ENCODE data around the gene RAB11FIP2. TPM values are rescaled to one million over a fixed set of nuclear protein-coding genes. Genes with fewer than 3 reads are reported as not detected.

RAB11FIP2 gene
- total and polyA plus RNA-seq, 2 of the 4 experiments (the other 2 are of a cell fraction), result 3.6 to 16.1 TPM

DNA sequence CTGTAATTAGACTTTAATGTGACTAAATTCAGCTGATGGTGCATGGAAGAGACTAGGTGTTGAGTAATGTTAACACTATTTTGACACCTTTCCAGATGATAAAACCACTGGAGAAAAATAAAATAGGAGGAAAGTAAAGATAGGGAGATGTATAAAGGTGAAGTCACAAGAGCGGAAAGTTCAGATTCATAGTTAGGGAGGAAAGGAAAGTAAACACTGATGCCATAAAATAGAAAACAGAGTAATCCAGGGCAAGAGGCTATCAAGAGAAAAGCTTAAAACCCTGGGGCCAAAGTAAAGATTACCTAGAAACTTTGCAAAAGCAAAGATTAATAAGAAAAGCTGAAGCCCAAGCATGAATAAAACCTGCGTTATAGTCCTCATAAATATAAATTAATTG is 62.8 kb downstream of the RAB11FIP2 start:
- H3K36me3 ChIP-seq (ENCODE audit: control insufficient read depth, insufficient read depth, low read length), result no peaks in the 10 kb centered on the region
- H2AFZ ChIP-seq (replicated peaks; ENCODE audit: low read length, poor library complexity), result no peak overlapping the region
- no peaks in the 10 kb centered on the region for H3K4me1 ChIP-seq (ENCODE audit: control insufficient read depth, insufficient read depth, low read length)
- H2BK20ac ChIP-seq (ENCODE audit: low read depth, low read length), result no peak overlapping the region
- H3K9me1 ChIP-seq (ENCODE audit: insufficient read depth, low read length), result no peaks in the 10 kb centered on the region
- H2BK15ac ChIP-seq (ENCODE audit: low read depth, low read length), result no peak overlapping the region
- no CpG with 5 or more reads among the region's 2 CpGs for WGBS, 2 experiments (ENCODE audit: extremely low coverage in 2 of 2, insufficient read length in 1 of 2)
- H4K8ac ChIP-seq (ENCODE audit: low read depth in 2 of 2, low read length in 2 of 2), result no peak overlapping the region
- H2BK120ac ChIP-seq (ENCODE audit: low read depth, low read length), result no peak overlapping the region
- H2BK5ac ChIP-seq (ENCODE audit: low read depth, low read length, poor library complexity, severe bottlenecking), result no peak overlapping the region
- no TSS peak for BruUV-seq (replicated peaks)
- DNase-seq, result no peak
- ChIA-PET POLR2A (ENCODE audit: unreplicated experiment) (no interaction called here), CTCF (no interaction called here)
- no peak overlapping the region for H3K4me3 ChIP-seq (ENCODE audit: insufficient read depth, low read depth, low read length)
- H3K27ac ChIP-seq (ENCODE audit: insufficient read depth, low read length), result no peak overlapping the region
- H2AK5ac ChIP-seq (ENCODE audit: low read depth, low read length), result no peak overlapping the region
- TF ChIP-seq FOS (IDR thresholded peaks at IDR 0.05; ENCODE audit: low read depth, low read length) (no peak), CTCF (conservative IDR thresholded peaks at IDR 0.05; ENCODE audit: low read depth, low read length) (no peak), SMC3 (IDR thresholded peaks at IDR 0.05; ENCODE audit: low read depth, low read length) (no peak), RCOR1 (IDR thresholded peaks at IDR 0.05; ENCODE audit: insufficient replicate concordance, low read length) (no peak), MAFK (IDR thresholded peaks at IDR 0.05; ENCODE audit: low read depth, low read length) (no peak), RFX5 (IDR thresholded peaks at IDR 0.05; ENCODE audit: low read depth, low read length) (no peak), ELK1 (IDR thresholded peaks at IDR 0.05; ENCODE audit: borderline replicate concordance, low read depth, low read length) (no peak), MAZ (IDR thresholded peaks at IDR 0.05; ENCODE audit: borderline replicate concordance, low read depth, low read length) (no peak), MXI1 (IDR thresholded peaks at IDR 0.05; ENCODE audit: borderline replicate concordance, low read depth, low read length) (no peak), NFE2L2 (IDR thresholded peaks at IDR 0.05; ENCODE audit: low read depth, low read length) (no peak), RAD21 (IDR thresholded peaks at IDR 0.05; ENCODE audit: low read length) (no peak), BHLHE40 (IDR thresholded peaks at IDR 0.05; ENCODE audit: low read depth, low read length) (no peak), CHD1 (IDR thresholded peaks at IDR 0.05; ENCODE audit: low read depth, low read length) (no peak), CEBPB (IDR thresholded peaks at IDR 0.05; ENCODE audit: low read depth, low read length) (no peak), POLR2A (IDR thresholded peaks at IDR 0.05; ENCODE audit: low read depth, low read length) (no peak)
- TF ChIP-seq, protein P1, sequence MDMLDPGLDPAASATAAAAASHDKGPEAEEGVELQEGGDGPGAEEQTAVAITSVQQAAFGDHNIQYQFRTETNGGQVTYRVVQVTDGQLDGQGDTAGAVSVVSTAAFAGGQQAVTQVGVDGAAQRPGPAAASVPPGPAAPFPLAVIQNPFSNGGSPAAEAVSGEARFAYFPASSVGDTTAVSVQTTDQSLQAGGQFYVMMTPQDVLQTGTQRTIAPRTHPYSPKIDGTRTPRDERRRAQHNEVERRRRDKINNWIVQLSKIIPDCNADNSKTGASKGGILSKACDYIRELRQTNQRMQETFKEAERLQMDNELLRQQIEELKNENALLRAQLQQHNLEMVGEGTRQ (IDR thresholded peaks at IDR 0.05; ENCODE audit: low read depth, low read length), result no peak
- H4K5ac ChIP-seq (ENCODE audit: low read depth, low read length), result no peak overlapping the region
- no peak overlapping the region for H3K23ac ChIP-seq (ENCODE audit: low read depth, low read length)
- no peak overlapping the region for H3K9ac ChIP-seq (ENCODE audit: low read depth, low read length)
- H3K4ac ChIP-seq (ENCODE audit: low read depth, low read length), result no peak overlapping the region
- H4K20me1 ChIP-seq (ENCODE audit: insufficient read depth, low read length), result no peaks in the 10 kb centered on the region
- H3K18ac ChIP-seq (ENCODE audit: low read depth, low read length), result no peak overlapping the region
- no peak overlapping the region for H4K91ac ChIP-seq (ENCODE audit: insufficient read depth, low read depth, low read length)
- H3K14ac ChIP-seq (replicated peaks; ENCODE audit: low read depth, low read length), result no peak overlapping the region
- H3K27me3 ChIP-seq (ENCODE audit: control insufficient read depth, insufficient read depth, low read length), result no peaks in the 10 kb centered on the region
- no peak overlapping the region for H2AK9ac ChIP-seq (replicated peaks; ENCODE audit: low read depth, low read length, poor library complexity)
- no peaks in the 10 kb centered on the region for H3K9me3 ChIP-seq (ENCODE audit: control insufficient read depth, insufficient read depth, low read length)
- H3K56ac ChIP-seq (ENCODE audit: extremely low read depth, insufficient read depth, low read length), result no peak overlapping the region
- no peaks in the 10 kb centered on the region for H3K79me1 ChIP-seq (ENCODE audit: low read depth in 1 of 2, low read length in 2 of 2)
- H3K4me2 ChIP-seq (ENCODE audit: low read depth, low read length), result no peak overlapping the region
- no peak for ATAC-seq (ENCODE audit: low read depth)
- dilution Hi-C loops (cut with HindIII; ENCODE audit: low sequenced_read_pairs, unreplicated experiment), result no loop called here
- in situ Hi-C loops (cut with MboI; ENCODE audit: low sequenced_read_pairs), result no loop called here
- intact Hi-C loops (cut with micrococcal nuclease), result no loop called here
